ENCODE measurements around the gene DMBX1. TPM values are rescaled to one million over a fixed set of nuclear protein-coding genes. Genes with fewer than 3 reads are reported as not detected.
A peak's percentile ranks its signal among the peaks of the same experiment; 100 is the strongest.

The DMBX1 gene
- total and polyA plus RNA-seq, 9 of the 15 experiments (the other 6 are each of a cell fraction or from before 2014, with no cell fraction given), result 0.25 to 4.3 (median 1.0) TPM

GRCh38 chr1:46442317-46443161 lies 47.1 kb upstream of the DMBX1 start (continued):
- TF ChIP-seq CBFA2T3 (IDR thresholded peaks at IDR 0.05), result peak; percentile 94
- peak; percentile 97 for TF ChIP-seq HLTF (IDR thresholded peaks at IDR 0.05)
- 0 out of 2 replicates have a peak, but pooled peaks have one; percentile 4 for TF ChIP-seq ZNF263 (CRISPR knock-in tag; IDR thresholded peaks at IDR 0.05; ENCODE audit: borderline replicate concordance)
- TF ChIP-seq SUPT5H (IDR thresholded peaks at IDR 0.05), result no peak
- no peak for TF ChIP-seq ZNF57 (CRISPR knock-in tag; IDR thresholded peaks at IDR 0.05)
- TF ChIP-seq HDAC2 (IDR thresholded peaks at IDR 0.05), result peak; percentile 98
- TF ChIP-seq HBP1 (CRISPR knock-in tag; IDR thresholded peaks at IDR 0.05), result no peak
- TF ChIP-seq ZMIZ1 (IDR thresholded peaks at IDR 0.05; ENCODE audit: low read depth in 2 of 2, low read length in 2 of 2), result peak; percentile 14 to 57; a peak in 3 of 4 replicates
- TF ChIP-seq IRF9 (tag; IDR thresholded peaks at IDR 0.05), result no peak
- TF ChIP-seq EP300 (IDR thresholded peaks at IDR 0.05; ENCODE audit: low read length), result peak; percentile 86
- TF ChIP-seq ZNF830 (CRISPR knock-in tag; IDR thresholded peaks at IDR 0.05), result no peak
- no peak for TF ChIP-seq ZNF274 (IDR thresholded peaks at IDR 0.05; ENCODE audit: borderline replicate concordance, low read depth, low read length)
- peak; percentile 88; the same call in 1 of the 2 replicates for TF ChIP-seq NR1H2 (CRISPR knock-in tag; IDR thresholded peaks at IDR 0.05)
- TF ChIP-seq XRCC4 (IDR thresholded peaks at IDR 0.05; ENCODE audit: extremely low read depth, insufficient read depth, insufficient read length), result no peak
- TF ChIP-seq PATZ1 (CRISPR knock-in tag; IDR thresholded peaks at IDR 0.05; ENCODE audit: borderline replicate concordance), result no peak
- peak; percentile 57; the same call in 1 of the 2 replicates for TF ChIP-seq ZBTB43 (CRISPR knock-in tag; IDR thresholded peaks at IDR 0.05)
